Mucosa of descending colon (tissue), 3 donors: ENCODE measurements around the gene ARHGAP10. TPM values are rescaled to one million over a fixed set of nuclear protein-coding genes. Genes with fewer than 3 reads are reported as not detected.
A peak's percentile ranks its signal among the peaks of the same experiment; 100 is the strongest.

Source experiments
- ATAC-seq: fragments of 200-7000 bp; cut with Tn5 transposase; one replicate; pipeline ENCODE4 v1.9.1; 2020; ENCODE audit warnings: mild to moderate bottlenecking, moderate library complexity
- DNase-seq, 3 donors: peaks; one replicate each; pipeline ENCODE4 v3.0.0-alpha.2; 2020
- H3K36me3 ChIP-seq: fragments of 200-600 bp; one replicate; pipeline ENCODE4 v1.8.0; 2021; ENCODE audit warnings: low read depth, mild to moderate bottlenecking
- H3K4me1 ChIP-seq: fragments of 200-600 bp; one replicate; pipeline ENCODE4 v1.8.0; 2021; ENCODE audit warnings: low read depth, mild to moderate bottlenecking
- H3K4me3 ChIP-seq: fragments of 200-600 bp; one replicate; pipeline ENCODE4 v1.8.0; 2021; ENCODE audit warnings: mild to moderate bottlenecking
- H3K9me3 ChIP-seq: fragments of 200-600 bp; one replicate; pipeline ENCODE4 v1.8.0; 2021; ENCODE audit warnings: mild to moderate bottlenecking
- CTCF ChIP-seq: fragments of 200-600 bp; IDR thresholded peaks from one replicate; pipeline ENCODE4 v1.8.0; 2022; ENCODE audit warnings: antibody characterized with exemption, mild to moderate bottlenecking
- intact Hi-C, 2 donors: fragments of 100-400 bp; cut with DNase I in 1 of 2; cut with micrococcal nuclease in 1 of 2; formaldehyde crosslinking; loops; one replicate each; pipeline versions ENCODE4 v1.11.0 to v1.11.1; 2022; cut with DNase I, micrococcal nuclease
- total RNA-seq, 3 donors: library from RNA; stranded (reverse); fragmentation: NEBNext Ultra II Directional in 2 of 3; extraction: Animal tissue kit (Norgen Biotek cat#: 25700) in 2 of 3; gene quantifications; one replicate each; pipeline versions ENCODE4 v1.2.1 to v1.2.4, GENCODE V29; 2021 to 2023
- donor health status: DM: no; HTN: no; CAD: no; lungs with moderate emphysema.
- donor health status: DM: no; HTN: no; CAD: no.
- donor health status: DM: no; HTN: yes; CAD: no.

Gene ARHGAP10
- total RNA-seq, 3 donors from 2014 or later: 3.0 to 66.6 (median 8.1) TPM

GRCh38 chr4:147689067-147689466 is 42.8 kb upstream of the ARHGAP10 start:
- TF ChIP-seq CTCF: no peak
- H3K4me3 ChIP-seq: no peak overlapping the region
- intact Hi-C loops: no loop called here
- peaks cover 4% of the 10 kb centered on the region for H3K4me1 ChIP-seq
- no peak for DNase-seq
- no peaks in the 10 kb centered on the region for H3K9me3 ChIP-seq
- no peaks in the 10 kb centered on the region for H3K36me3 ChIP-seq
- no peak for ATAC-seq

- no peak for ATAC-seq
- Histone ChIP-seq H3K4me1 (peaks cover 4% of the 10 kb centered on the region), H3K9me3 (no peaks in the 10 kb centered on the region), H3K36me3 (no peaks in the 10 kb centered on the region), H3K4me3 (no peak overlapping the region)
- TF ChIP-seq CTCF: no peak
- no peak for DNase-seq
- intact Hi-C loops: no loop called here
Measured at GRCh38 chr4:147691820-147692219, 40.1 kb upstream of the ARHGAP10 start.

- peaks cover 4% of the 10 kb centered on the region for H3K4me1 ChIP-seq
Measured at GRCh38 chr4:147693218-147693617, 38.7 kb upstream of the ARHGAP10 start.

GRCh38 chr4:147696866-147697265 is 35.0 kb upstream of the ARHGAP10 start:
- Histone ChIP-seq H3K36me3 (no peaks in the 10 kb centered on the region), H3K4me1 (peaks cover 4% of the 10 kb centered on the region), H3K4me3 (no peak overlapping the region), H3K9me3 (no peaks in the 10 kb centered on the region)
- DNase-seq (no peak), ATAC-seq (no peak)
- intact Hi-C loops: no loop called here
- TF ChIP-seq CTCF: no peak

More at GRCh38 chr4:147693218-147693617, 38.7 kb upstream of the ARHGAP10 start:
- no peak overlapping the region for H3K4me3 ChIP-seq
- H3K9me3 ChIP-seq: no peaks in the 10 kb centered on the region
- no peak for TF ChIP-seq CTCF
- DNase-seq (no peak), ATAC-seq (peak; percentile 91)
- H3K36me3 ChIP-seq: no peaks in the 10 kb centered on the region
- intact Hi-C loops: no loop called here

GRCh38 chr4:147704846-147705245 is 27.0 kb upstream of the ARHGAP10 start:
- no peaks in the 10 kb centered on the region for H3K4me1 ChIP-seq
- H3K36me3 ChIP-seq: no peaks in the 10 kb centered on the region
- DNase-seq (no peak), ATAC-seq (no peak)
- no peak overlapping the region for H3K4me3 ChIP-seq
- intact Hi-C loops: loop anchor here in 1 of 2 donors (5.0 kb wide), 1 partner anchor 162 kb away; no protein-coding TSS in a partner anchor
- TF ChIP-seq CTCF: no peak
- H3K9me3 ChIP-seq: no peaks in the 10 kb centered on the region
